GM12878 (cell line): ENCODE results near the gene BCR. TPM values are rescaled to one million over a fixed set of nuclear protein-coding genes. Genes with fewer than 3 reads are reported as not detected.

Experiments
- ATAC-seq: fragments of 200-7000 bp; cut with Tn5 transposase; 3 replicates; pipeline ENCODE4 v1.9.1; 2020; ENCODE audit warnings: mild to moderate bottlenecking, moderate library complexity
- BruUV-seq: library from RNA; stranded (reverse); fragments of 400-500 nt; replicated peaks from 2 replicates; lab custom pipeline; 2021; lab: Mats Ljungman, UMichigan
- CTCF ChIA-PET: fragments of 300-600 bp; sonication (Branson Sonifier 250); formaldehyde crosslinking; extraction: SDS; loops from one replicate; lab custom pipeline; 2021; ENCODE audit warnings: inconsistent platforms; lab: Yijun Ruan, JAX
- POLR2A ChIA-PET: fragments of 350-600 bp; formaldehyde crosslinking; extraction: SDS; loops from one replicate; lab custom pipeline; 2021; ENCODE audit warnings: inconsistent platforms; lab: Charles Lee
- RAD21 ChIA-PET: fragments of 300-600 bp; sonication (Branson Sonifier 250); formaldehyde crosslinking; loops from one replicate; lab custom pipeline; 2023; ENCODE audit warnings: antibody characterized with exemption; ENCODE audit not compliant: unreplicated experiment; lab: Charles Lee
- SMC1A ChIA-PET: fragments of 300-600 bp; sonication (Branson Sonifier 250); formaldehyde crosslinking; loops from one replicate; lab custom pipeline; 2023; ENCODE audit not compliant: unreplicated experiment, uncharacterized antibody; lab: Charles Lee
- DNase-seq: peaks from one replicate; pipeline ENCODE4 v3.0.0-alpha.2; 2011; ENCODE audit warnings: low read depth, low spot score
- FAIRE-seq: peaks from 3 replicates; lab custom pipeline; 2011; peaks lifted over from hg19 to GRCh38; lab: Jason Lieb, UNC
- H2AFZ ChIP-seq: 2 replicates; pipeline ENCODE4 v1.6.0; 2011; ENCODE audit warnings: low read depth, low read length, control low read depth; ENCODE audit not compliant: control insufficient read depth
- H3K27ac ChIP-seq: 2 replicates; pipeline ENCODE4 v1.5.1; 2011; ENCODE audit warnings: control low read depth; ENCODE audit not compliant: control insufficient read depth, insufficient read depth
- H3K27me3 ChIP-seq, 2 experiments: replicated peaks in 1 of 2; 2 replicates each; pipeline versions ENCODE4 v1.6.0 to v1.6.1; 2011; ENCODE audit warnings: low read length in 1 of 2; ENCODE audit not compliant: control insufficient read depth in 2 of 2, insufficient read depth in 2 of 2
- H3K36me3 ChIP-seq, 2 experiments: 2 replicates each; pipeline ENCODE4 v1.5.1; 2011; ENCODE audit warnings: low read length in 1 of 2; ENCODE audit not compliant: control insufficient read depth in 2 of 2, insufficient read depth in 2 of 2
- H3K4me1 ChIP-seq: 2 replicates; pipeline ENCODE4 v1.6.1; 2011; ENCODE audit warnings: mild to moderate bottlenecking, low read length, moderate library complexity, mixed read lengths; ENCODE audit not compliant: control insufficient read depth, insufficient read depth
- H3K4me2 ChIP-seq: 2 replicates; pipeline ENCODE4 v1.6.0; 2011; ENCODE audit warnings: control low read depth; ENCODE audit not compliant: control insufficient read depth, insufficient read depth
- H3K4me3 ChIP-seq: fragments of 200-600 bp; sonication (generic); 2 replicates; pipeline ENCODE4 v1.5.1; 2016
- H3K79me2 ChIP-seq: 2 replicates; pipeline ENCODE4 v1.6.0; 2011; ENCODE audit warnings: low read length; ENCODE audit not compliant: control insufficient read depth, insufficient read depth
- H3K9ac ChIP-seq: 2 replicates; pipeline ENCODE4 v1.8.0; 2011; ENCODE audit warnings: low read length, control low read depth, mixed read lengths; ENCODE audit not compliant: control insufficient read depth, insufficient read depth
- H3K9me3 ChIP-seq: replicated peaks from 3 replicates; pipeline ENCODE4 v1.5.1; 2011; ENCODE audit warnings: mild to moderate bottlenecking, low read length; ENCODE audit not compliant: control insufficient read depth, insufficient read depth
- H4K20me1 ChIP-seq: 2 replicates; pipeline ENCODE4 v1.6.0; 2011; ENCODE audit not compliant: control insufficient read depth, insufficient read depth
- BACH1 ChIP-seq: fragments of 450-650 bp; IDR thresholded peaks from 2 replicates; pipeline ENCODE4 v1.6.1; 2017; ENCODE audit warnings: mild to moderate bottlenecking, borderline replicate concordance
- BCL3 ChIP-seq: IDR thresholded peaks from 2 replicates; pipeline ENCODE4 v1.6.1; 2011; ENCODE audit warnings: borderline replicate concordance, low read depth, mild to moderate bottlenecking, moderate library complexity, low read length; ENCODE audit not compliant: insufficient read depth, poor library complexity, severe bottlenecking
- BRCA1 ChIP-seq: IDR thresholded peaks from 2 replicates; pipeline ENCODE4 v1.6.1; 2011; ENCODE audit warnings: low read depth, low read length, improper control_type of control experiment
- CBX5 ChIP-seq: sonication (generic); IDR thresholded peaks from 2 replicates; pipeline ENCODE4 v1.6.1; 2016; ENCODE audit warnings: low read depth, moderate library complexity, mild to moderate bottlenecking, inconsistent platforms
- CHD4 ChIP-seq: fragments of 200-600 bp; sonication (generic); IDR thresholded peaks from 2 replicates; pipeline ENCODE4 v1.6.1; 2016; ENCODE audit warnings: mild to moderate bottlenecking
- FOXM1 ChIP-seq: IDR thresholded peaks from 2 replicates; pipeline ENCODE4 v1.6.1; 2012; ENCODE audit warnings: low read depth, mild to moderate bottlenecking, inconsistent platforms, low read length, moderate library complexity
- MXI1 ChIP-seq: fragments of 150-350 bp; IDR thresholded peaks from 2 replicates; pipeline ENCODE4 v1.6.1; 2011; ENCODE audit warnings: low read depth, mild to moderate bottlenecking, inconsistent platforms, low read length, improper control_type of control experiment
- NFXL1 ChIP-seq: fragments of 450-650 bp; IDR thresholded peaks from 2 replicates; pipeline ENCODE4 v1.6.1; 2017; ENCODE audit warnings: antibody characterized with exemption, mild to moderate bottlenecking, borderline replicate concordance
- PAX8 ChIP-seq: fragments of 450-650 bp; IDR thresholded peaks from 2 replicates; pipeline ENCODE4 v1.6.1; 2017; ENCODE audit warnings: mild to moderate bottlenecking, moderate library complexity
- POLR2A ChIP-seq: IDR thresholded peaks from 2 replicates; pipeline ENCODE4 v1.6.1; 2011; ENCODE audit warnings: low read depth, mild to moderate bottlenecking, low read length
- SP1 ChIP-seq: IDR thresholded peaks from one replicate; pipeline ENCODE4 v1.6.1; 2011; ENCODE audit warnings: low read depth, low read length
- STAT1 ChIP-seq: fragments of 450-650 bp; conservative IDR thresholded peaks from 2 replicates; pipeline ENCODE4 v1.6.1; 2014; ENCODE audit warnings: antibody characterized with exemption, mild to moderate bottlenecking
- STAT3 ChIP-seq: IDR thresholded peaks from 2 replicates; pipeline ENCODE4 v1.6.1; 2011; ENCODE audit warnings: low read depth, low read length, improper control_type of control experiment
- TCF3 ChIP-seq: IDR thresholded peaks from 2 replicates; pipeline ENCODE4 v1.6.1; 2012; ENCODE audit warnings: low read depth, mild to moderate bottlenecking, low read length, borderline replicate concordance; ENCODE audit not compliant: insufficient read depth
- ZBTB33 ChIP-seq: fragments of 450-650 bp; IDR thresholded peaks from 2 replicates; pipeline ENCODE4 v1.6.1; 2017; ENCODE audit warnings: mild to moderate bottlenecking
- ZSCAN29 ChIP-seq: fragments of 450-650 bp; IDR thresholded peaks from 2 replicates; pipeline ENCODE4 v1.6.1; 2017; ENCODE audit warnings: mild to moderate bottlenecking, moderate library complexity
- WGBS: methylation state at CpG from one replicate; pipeline ENCODE4 v1.1.6; 2016; ENCODE audit warnings: low lambda C conversion rate; ENCODE audit not compliant: insufficient replicate concordance, insufficient coverage; ENCODE audit errors: missing lambda C conversion rate; 5-methylcytosine and 5-hydroxymethylcytosine counted together
- in situ Hi-C: fragments of 300-500 bp; cut with MboI; formaldehyde crosslinking; loops from 9 replicates; pipeline ENCODE4 v1.14.3; 2018; ENCODE audit warnings: mixed read lengths
- intact Hi-C: fragments of 100-400 bp; cut with micrococcal nuclease; formaldehyde crosslinking; loops from one replicate; pipeline ENCODE4 v1.14.2; 2022; ENCODE audit not compliant: unreplicated experiment
- polyA plus RNA-seq, 11 experiments: library from polyadenylated mRNA; depleted of rRNA in 4 of 11; unstranded in 6 of 11; stranded (reverse) in 5 of 11; fragments of >200 nt; fragmentation: Nextera tagmentation in 4 of 11; fragmentation: Illumina TruSeq in 1 of 11; extraction: Ambion mirVana in 4 of 11; extraction: Trizol in 1 of 11; gene quantifications; 1 replicate in 1 of 11; 2 replicates in 10 of 11; pipeline versions ENCODE4 v1.2.1 to v1.2.3, GENCODE V29; 2011 to 2016; ENCODE audit warnings: inconsistent platforms in 2 of 11, missing spikeins in 2 of 11, low read depth in 1 of 11
- total RNA-seq, 4 experiments: library from RNA; depleted of rRNA in 3 of 4; stranded (reverse); fragments of >200 nt in 3 of 4; fragmentation: Illumina TruSeq in 1 of 4; extraction: Trizol in 1 of 4; gene quantifications; 2 replicates each; pipeline versions ENCODE4 v1.2.1 to v1.2.3, GENCODE V29; 2013 to 2021

The BCR gene
- total and polyA plus RNA-seq, 10 of the 15 experiments (the other 5 are each of a cell fraction or from before 2014, with no cell fraction given), result 1.7 to 64.7 (median 18.4) TPM

- RAD21 ChIA-PET, result no interaction called here
- ATAC-seq, result no peak
- peaks cover 9% of the 10 kb centered on the region for H3K79me2 ChIP-seq
- H3K27ac ChIP-seq, result no peak overlapping the region
- BruUV-seq, result no TSS peak
- H3K9ac ChIP-seq, result no peak overlapping the region
- in situ Hi-C loops (no loop called here), intact Hi-C loops (no loop called here)
- CTCF ChIA-PET, result no interaction called here
- POLR2A ChIA-PET, result interaction anchor here (0.8 kb wide), 1 partner anchor 36 kb away, joined by 3 read pairs; no protein-coding TSS in a partner anchor
- H3K4me2 ChIP-seq, result no peak overlapping the region
- H3K4me1 ChIP-seq, result no peaks in the 10 kb centered on the region
- H2AFZ ChIP-seq, result no peak overlapping the region
- no peak for DNase-seq
- SMC1A ChIA-PET, result interaction anchor here (1.2 kb wide), 1 partner anchor 15 kb away, joined by 3 read pairs; no protein-coding TSS in a partner anchor
- H3K27me3 ChIP-seq, result no peaks in the 10 kb centered on the region
- H4K20me1 ChIP-seq, result no peaks in the 10 kb centered on the region
- H3K36me3 ChIP-seq, result peaks cover 5 to 15% of the 10 kb centered on the region in 2 experiments; a peak in 3 of 4 replicates
- FAIRE-seq, result no peak
- over 99% methylated on average over 5 of the region's 5 CpGs for WGBS
- no peak overlapping the region for H3K4me3 ChIP-seq
- TF ChIP-seq BRCA1 (no peak), ZSCAN29 (no peak), PAX8 (no peak), STAT3 (no peak), POLR2A (no peak), TCF3 (no peak), BACH1 (no peak)
- no peaks in the 10 kb centered on the region for H3K9me3 ChIP-seq
Measured at GRCh38 chr22:23193196-23193827, 13.0 kb downstream of the BCR start.

DNA sequence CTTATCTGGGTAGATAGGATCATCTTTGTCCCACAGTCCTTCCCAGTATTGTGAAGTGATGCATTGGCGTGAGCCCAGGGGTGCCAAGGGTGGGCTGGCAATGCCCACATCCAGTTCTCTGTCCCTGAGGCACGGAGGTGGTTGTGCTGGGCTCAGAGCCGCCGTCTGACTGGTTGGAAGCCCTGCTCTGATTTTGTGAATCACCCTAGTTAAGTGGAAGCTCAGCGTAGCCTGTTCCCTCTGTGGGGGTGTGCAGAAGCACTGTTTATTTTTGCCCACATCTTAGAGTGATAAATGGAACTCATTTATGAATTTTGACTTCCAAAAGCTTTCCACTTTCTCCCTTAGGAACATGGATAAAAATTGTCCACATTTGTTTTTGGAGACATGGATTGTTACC lies 13.6 kb downstream of the BCR start:
- DNase-seq (no peak), FAIRE-seq (no peak), ATAC-seq (no peak)
- H3K9ac ChIP-seq, result no peak overlapping the region
- SMC1A ChIA-PET, result interaction anchor here (1.2 kb wide), 1 partner anchor 15 kb away, joined by 3 read pairs; no protein-coding TSS in a partner anchor
- intact Hi-C loops, result no loop called here
- no peak overlapping the region for H2AFZ ChIP-seq
- H3K27me3 ChIP-seq, result no peaks in the 10 kb centered on the region
- POLR2A ChIA-PET, result interaction anchor here (0.8 kb wide), 1 partner anchor 35 kb away, joined by 3 read pairs; no protein-coding TSS in a partner anchor
- H3K4me1 ChIP-seq, result no peaks in the 10 kb centered on the region
- peaks cover 9% of the 10 kb centered on the region for H3K79me2 ChIP-seq
- no peaks in the 10 kb centered on the region for H4K20me1 ChIP-seq
- no TSS peak for BruUV-seq
- no peak overlapping the region for H3K4me2 ChIP-seq
- peaks cover 3 to 18% of the 10 kb centered on the region in 2 experiments; a peak in 3 of 4 replicates for H3K36me3 ChIP-seq
- in situ Hi-C loops, result no loop called here
- CTCF ChIA-PET, result interaction anchor here (1.0 kb wide), 1 partner anchor 15 kb away, joined by 3 read pairs; no protein-coding TSS in a partner anchor
- RAD21 ChIA-PET, result no interaction called here
- 100% methylated on average over 5 of the region's 5 CpGs for WGBS
- H3K9me3 ChIP-seq, result no peaks in the 10 kb centered on the region
- H3K27ac ChIP-seq, result no peak overlapping the region
- no peak overlapping the region for H3K4me3 ChIP-seq
- no peak for TF ChIP-seq SP1
- no peak for TF ChIP-seq TCF3
- no peak for TF ChIP-seq BCL3
- TF ChIP-seq CBX5, result no peak
- TF ChIP-seq NFXL1, result no peak
- TF ChIP-seq MXI1, result no peak
- no peak for TF ChIP-seq CHD4
- no peak for TF ChIP-seq ZBTB33
- no peak for TF ChIP-seq STAT1
- TF ChIP-seq FOXM1, result no peak
